ENCODE data around the gene BEND7. TPM values are rescaled to one million over a fixed set of nuclear protein-coding genes. Genes with fewer than 3 reads are reported as not detected.
"Not testable (repeated sequence)": the region's sequence is repeated elsewhere in the genome, so short reads cannot be mapped to it uniquely, and the experiment has no call there.

The BEND7 gene
- total RNA-seq, 2 experiments from 2014 or later = not detected

- Mint-ChIP-seq H3K4me3 (no peak overlapping the region), H3K36me3 (no peaks in the 10 kb centered on the region), H3K27ac (no peak overlapping the region), H3K4me1 (ENCODE audit: low read depth) (peaks cover 9% of the 10 kb centered on the region), H3K9me3 (no peaks in the 10 kb centered on the region), H3K27me3 (peaks cover 32% of the 10 kb centered on the region)
- POLR2A ChIA-PET = no interaction called here
- no peak for DNase-seq
- CTCF ChIA-PET = interaction anchor here (2.5 kb wide), 1 partner anchor 65 kb away, joined by 11 read pairs; no protein-coding TSS in a partner anchor
- intact Hi-C loops (cut with micrococcal nuclease) = no loop called here
Observed at GRCh38 chr10:13437026-13437555, 91.7 kb downstream of the BEND7 start.

- intact Hi-C loops (cut with micrococcal nuclease); H3K36me3 Mint-ChIP-seq; H3K9me3 Mint-ChIP-seq; H3K27ac Mint-ChIP-seq; H3K4me1 Mint-ChIP-seq (ENCODE audit: low read depth); H3K4me3 Mint-ChIP-seq; DNase-seq: not testable (repeated sequence)
- peaks cover 12% of the 10 kb centered on the region for H3K27me3 Mint-ChIP-seq
- CTCF ChIA-PET = interaction anchor here (0.7 to 1.8 kb wide), 2 partner anchors 13 to 1981 kb away, joined by 3 to 7 read pairs; no protein-coding TSS in a partner anchor
- POLR2A ChIA-PET = interaction anchor here (0.6 to 1.2 kb wide), 2 partner anchors 14 to 107 kb away, joined by 3 to 4 read pairs; no protein-coding TSS in a partner anchor
Observed at GRCh38 chr10:13427943-13428342, 100.9 kb downstream of the BEND7 start.

GRCh38 chr10:13425397-13425796 lies 103.4 kb downstream of the BEND7 start:
- Mint-ChIP-seq H3K4me3 (no peak overlapping the region), H3K27me3 (peaks cover 12% of the 10 kb centered on the region), H3K4me1 (ENCODE audit: low read depth) (no peaks in the 10 kb centered on the region), H3K27ac (no peak overlapping the region), H3K9me3 (peaks cover 4% of the 10 kb centered on the region), H3K36me3 (no peaks in the 10 kb centered on the region)
- CTCF ChIA-PET = no interaction called here
- POLR2A ChIA-PET = no interaction called here
- intact Hi-C loops (cut with micrococcal nuclease) = no loop called here
- no peak for DNase-seq

GRCh38 chr10:13422800-13423199 lies 106.0 kb downstream of the BEND7 start:
- no peaks in the 10 kb centered on the region for H3K4me1 Mint-ChIP-seq (ENCODE audit: low read depth)
- H3K27me3 Mint-ChIP-seq = peaks cover 7% of the 10 kb centered on the region
- no peaks in the 10 kb centered on the region for H3K36me3 Mint-ChIP-seq
- ChIA-PET POLR2A (no interaction called here), CTCF (no interaction called here)
- H3K9me3 Mint-ChIP-seq = peaks cover 4% of the 10 kb centered on the region
- H3K27ac Mint-ChIP-seq = no peak overlapping the region
- H3K4me3 Mint-ChIP-seq = no peak overlapping the region
- no peak for DNase-seq
- intact Hi-C loops (cut with micrococcal nuclease) = no loop called here

GRCh38 chr10:13421382-13421917 lies 107.4 kb downstream of the BEND7 start:
- POLR2A ChIA-PET = no interaction called here
- intact Hi-C loops (cut with micrococcal nuclease) = no loop called here
- peaks cover 10% of the 10 kb centered on the region for H3K27me3 Mint-ChIP-seq
- no peaks in the 10 kb centered on the region for H3K4me1 Mint-ChIP-seq (ENCODE audit: low read depth)
- DNase-seq = no peak
- no peaks in the 10 kb centered on the region for H3K36me3 Mint-ChIP-seq
- CTCF ChIA-PET = no interaction called here
- H3K9me3 Mint-ChIP-seq = peaks cover 4% of the 10 kb centered on the region
- H3K4me3 Mint-ChIP-seq = no peak overlapping the region
- H3K27ac Mint-ChIP-seq = no peak overlapping the region

DNA sequence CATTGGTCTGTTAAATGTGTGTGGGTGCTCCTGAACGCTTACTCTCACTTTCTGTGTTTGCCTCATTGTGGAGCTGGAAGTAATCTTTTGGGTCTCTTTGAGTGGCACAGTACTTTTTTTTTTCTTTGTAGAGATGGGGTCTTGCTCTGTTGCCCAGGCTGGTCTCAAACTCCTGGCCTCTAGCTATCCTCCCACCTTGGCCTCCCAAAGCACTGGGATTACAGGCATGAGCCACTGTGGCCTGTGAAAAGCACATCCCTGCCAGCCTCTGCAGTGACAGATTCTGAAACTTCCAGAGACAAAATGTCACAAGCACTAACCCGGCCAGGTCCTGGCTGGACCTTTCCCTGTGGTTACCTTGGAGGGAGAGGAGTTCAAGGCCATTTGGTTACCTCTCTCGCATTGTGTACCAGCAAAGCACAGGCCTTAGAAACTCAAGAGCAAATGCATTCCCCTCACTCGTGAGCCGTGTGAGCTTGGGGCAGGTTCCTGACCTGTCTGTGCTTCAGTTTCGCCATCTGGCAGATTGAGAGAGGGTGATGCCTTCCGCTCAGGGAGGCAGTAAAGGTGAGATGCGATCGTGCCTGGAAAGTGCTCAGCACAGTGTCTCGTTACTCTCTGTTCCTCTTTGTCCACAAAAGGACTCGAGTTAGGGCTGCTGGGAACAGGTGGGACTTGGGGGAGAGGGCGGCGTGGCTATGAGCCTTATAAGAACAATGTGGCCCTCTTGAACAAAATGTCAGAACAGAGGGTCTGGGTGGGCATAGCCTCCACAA lies 108.1 kb downstream of the BEND7 start:
- CTCF ChIA-PET = no interaction called here
- no peaks in the 10 kb centered on the region for H3K4me1 Mint-ChIP-seq (ENCODE audit: low read depth)
- POLR2A ChIA-PET = no interaction called here

DNA sequence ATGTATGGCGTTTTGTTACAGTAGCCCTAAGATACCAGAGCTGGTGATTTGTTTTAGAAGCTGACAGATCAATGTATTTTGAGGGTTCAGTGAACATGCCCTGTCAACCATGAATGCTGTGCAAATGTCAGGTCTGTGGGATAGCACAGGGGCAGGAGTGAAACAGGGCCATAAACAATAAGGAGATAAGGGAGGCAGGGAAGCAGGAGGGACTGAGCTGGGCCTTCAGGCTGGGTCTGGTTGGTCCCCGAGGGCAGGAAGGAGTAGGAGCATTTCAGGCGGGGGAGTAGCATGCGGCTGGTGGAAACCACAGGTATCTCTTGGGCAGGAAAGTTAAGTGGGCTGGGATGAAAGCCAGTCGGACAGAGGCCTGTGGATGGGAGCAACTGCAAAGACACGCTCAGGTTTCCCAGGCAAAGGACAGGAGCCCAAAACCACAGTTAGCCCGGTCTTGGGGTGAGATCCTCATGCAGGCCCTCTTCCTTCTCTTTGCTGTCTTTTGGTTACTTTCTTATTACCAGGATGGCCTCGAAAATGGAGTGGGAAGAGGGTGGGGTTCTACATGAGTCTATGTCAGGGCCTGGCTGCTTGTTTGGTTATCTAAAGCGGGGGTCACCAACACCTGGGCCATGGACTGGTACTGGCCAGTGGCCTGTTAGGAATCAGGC lies 111.2 kb downstream of the BEND7 start:
- Mint-ChIP-seq H3K27me3 (peaks cover 5% of the 10 kb centered on the region), H3K27ac (no peak overlapping the region), H3K9me3 (peaks cover 11% of the 10 kb centered on the region), H3K4me3 (no peak overlapping the region), H3K36me3 (no peaks in the 10 kb centered on the region), H3K4me1 (ENCODE audit: low read depth) (no peaks in the 10 kb centered on the region)
- DNase-seq = no peak
- CTCF ChIA-PET = interaction anchor here (1.1 kb wide), 1 partner anchor 45 kb away, joined by 3 read pairs; no protein-coding TSS in a partner anchor
- intact Hi-C loops (cut with micrococcal nuclease) = no loop called here
- POLR2A ChIA-PET = no interaction called here

More for the DNA sequence above, 108.1 kb downstream of the BEND7 start:
- Mint-ChIP-seq H3K36me3 (no peaks in the 10 kb centered on the region), H3K27me3 (peaks cover 9% of the 10 kb centered on the region), H3K27ac (no peak overlapping the region), H3K4me3 (no peak overlapping the region), H3K9me3 (peaks cover 4% of the 10 kb centered on the region)
- intact Hi-C loops (cut with micrococcal nuclease) = no loop called here
- DNase-seq = no peak

DNA sequence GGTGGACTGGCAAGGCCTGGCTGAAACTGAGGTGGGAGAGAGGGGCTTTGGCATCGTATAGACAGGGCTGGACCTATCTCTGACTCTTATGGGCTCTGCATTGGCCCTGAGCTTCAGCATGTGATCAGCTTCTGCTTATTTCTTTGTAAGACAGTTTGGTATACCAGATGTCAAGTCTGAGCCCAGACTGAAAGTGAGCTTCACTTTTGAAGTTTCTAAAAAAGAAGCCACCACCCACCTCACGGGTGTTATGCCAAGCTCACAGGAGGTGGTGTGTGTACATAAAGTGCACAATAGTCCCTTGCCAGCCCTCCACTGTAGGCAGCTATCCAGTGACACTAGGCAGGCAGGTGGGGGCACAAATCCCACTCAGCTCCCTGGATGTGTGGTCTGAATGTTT lies 112.1 kb downstream of the BEND7 start:
- Mint-ChIP-seq H3K4me1 (ENCODE audit: low read depth) (no peaks in the 10 kb centered on the region), H3K9me3 (peaks cover 11% of the 10 kb centered on the region), H3K36me3 (no peaks in the 10 kb centered on the region), H3K27ac (no peak overlapping the region), H3K4me3 (no peak overlapping the region), H3K27me3 (peaks cover 5% of the 10 kb centered on the region)
- ChIA-PET POLR2A (no interaction called here), CTCF (interaction anchor here (2.9 kb wide), 1 partner anchor 23 kb away, joined by 15 read pairs; no protein-coding TSS in a partner anchor)
- no peak for DNase-seq
- intact Hi-C loops (cut with micrococcal nuclease) = no loop called here

- no peak overlapping the region for H3K4me3 Mint-ChIP-seq
- intact Hi-C loops (cut with micrococcal nuclease) = no loop called here
- CTCF ChIA-PET = interaction anchor here (1.0 to 2.9 kb wide), 3 partner anchors 25 to 122 kb away, joined by 3 to 15 read pairs (median 8); no protein-coding TSS in a partner anchor
- H3K4me1 Mint-ChIP-seq (ENCODE audit: low read depth) = no peaks in the 10 kb centered on the region
- H3K27ac Mint-ChIP-seq = no peak overlapping the region
- peaks cover 5% of the 10 kb centered on the region for H3K27me3 Mint-ChIP-seq
- peaks cover 11% of the 10 kb centered on the region for H3K9me3 Mint-ChIP-seq
- DNase-seq = no peak
- POLR2A ChIA-PET = no interaction called here
- no peaks in the 10 kb centered on the region for H3K36me3 Mint-ChIP-seq
Observed at GRCh38 chr10:13414855-13415254, 114.0 kb downstream of the BEND7 start.

- CTCF ChIA-PET = interaction anchor here (2.1 to 2.9 kb wide), 2 partner anchors 26 to 42 kb away, joined by 8 to 15 read pairs; no protein-coding TSS in a partner anchor
- DNase-seq = no peak
- intact Hi-C loops (cut with micrococcal nuclease) = no loop called here
- Mint-ChIP-seq H3K36me3 (no peaks in the 10 kb centered on the region), H3K4me1 (ENCODE audit: low read depth) (no peaks in the 10 kb centered on the region), H3K9me3 (peaks cover 11% of the 10 kb centered on the region), H3K27me3 (peaks cover 5% of the 10 kb centered on the region), H3K4me3 (no peak overlapping the region), H3K27ac (no peak overlapping the region)
- POLR2A ChIA-PET = no interaction called here
Observed at GRCh38 chr10:13414137-13414536, 114.7 kb downstream of the BEND7 start.

GRCh38 chr10:13412894-13413293 lies 115.9 kb downstream of the BEND7 start:
- no peak for DNase-seq
- peaks cover 11% of the 10 kb centered on the region for H3K9me3 Mint-ChIP-seq
- ChIA-PET POLR2A (no interaction called here), CTCF (no interaction called here)
- no peaks in the 10 kb centered on the region for H3K36me3 Mint-ChIP-seq
- H3K27me3 Mint-ChIP-seq = peaks cover 6% of the 10 kb centered on the region
- no peaks in the 10 kb centered on the region for H3K4me1 Mint-ChIP-seq (ENCODE audit: low read depth)
- intact Hi-C loops (cut with micrococcal nuclease) = no loop called here
- no peak overlapping the region for H3K27ac Mint-ChIP-seq
- no peak overlapping the region for H3K4me3 Mint-ChIP-seq

DNA sequence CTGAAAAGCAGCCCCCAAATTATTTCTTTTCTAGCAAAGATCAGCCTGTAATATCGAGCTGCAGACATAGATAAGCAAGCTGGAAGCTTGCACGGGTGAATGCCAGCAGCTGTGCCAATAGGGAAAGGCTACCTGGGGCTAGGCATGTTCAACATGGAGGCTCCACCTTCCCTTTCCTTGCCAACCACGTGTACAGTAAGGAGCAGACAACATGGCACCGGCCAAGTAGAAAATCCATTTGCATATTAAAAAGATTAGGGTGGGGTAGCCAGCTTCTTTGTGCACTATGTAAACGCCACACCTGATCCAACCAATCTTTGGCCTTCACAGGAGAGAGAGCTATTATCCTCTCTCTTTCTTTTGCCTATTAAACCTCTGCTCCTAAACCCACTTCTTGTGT lies 124.0 kb downstream of the BEND7 start:
- intact Hi-C loops (cut with micrococcal nuclease) = no loop called here
- no peak overlapping the region for H3K4me3 Mint-ChIP-seq
- no peaks in the 10 kb centered on the region for H3K36me3 Mint-ChIP-seq
- CTCF ChIA-PET = interaction anchor here (0.6 to 1.2 kb wide), 2 partner anchors 33 to 53 kb away, joined by 3 read pairs; no protein-coding TSS in a partner anchor
- H3K4me1 Mint-ChIP-seq (ENCODE audit: low read depth) = no peaks in the 10 kb centered on the region
- peaks cover 10% of the 10 kb centered on the region for H3K27me3 Mint-ChIP-seq
- POLR2A ChIA-PET = no interaction called here
- H3K9me3 Mint-ChIP-seq = no peaks in the 10 kb centered on the region
- DNase-seq = no peak
- H3K27ac Mint-ChIP-seq = no peak overlapping the region

Measured in activated CD4-positive, alpha-beta memory T cell treated with anti-CD3 and anti-CD28 coated beads for 36 hours (primary cell).